GM23248 (cell line): ENCODE measurements around the gene GRHPR. TPM values are rescaled to one million over a fixed set of nuclear protein-coding genes. Genes with fewer than 3 reads are reported as not detected.
"Not testable (repeated sequence)": the region's sequence is repeated elsewhere in the genome, so short reads cannot be mapped to it uniquely, and the experiment has no call there.

Experiments used
- DNase-seq: peaks from one replicate; pipeline ENCODE4 v3.0.0-alpha.2; 2015
- H2AFZ ChIP-seq: fragments of 200-600 bp; sonication (generic); 2 replicates; pipeline ENCODE4 v1.6.1; 2016; ENCODE audit warnings: antibody characterized with exemption
- H3F3A ChIP-seq: fragments of 200-600 bp; sonication (generic); 2 replicates; pipeline ENCODE4 v1.6.1; 2016; ENCODE audit warnings: mild to moderate bottlenecking, antibody characterized with exemption, mixed run types; ENCODE audit not compliant: insufficient read depth
- H3K27ac ChIP-seq: fragments of 200-600 bp; sonication (generic); 2 replicates; pipeline ENCODE4 v1.5.1; 2016; ENCODE audit warnings: mild to moderate bottlenecking
- H3K27me3 ChIP-seq: fragments of 200-600 bp; sonication (generic); replicated peaks from 2 replicates; pipeline ENCODE4 v1.6.1; 2016; ENCODE audit warnings: mild to moderate bottlenecking; ENCODE audit not compliant: insufficient read depth
- H3K36me3 ChIP-seq: fragments of 200-600 bp; sonication (generic); 2 replicates; pipeline ENCODE4 v1.6.1; 2016; ENCODE audit warnings: low read depth, mild to moderate bottlenecking
- H3K4me1 ChIP-seq: fragments of 200-600 bp; sonication (generic); 2 replicates; pipeline ENCODE4 v1.6.1; 2016; ENCODE audit warnings: mild to moderate bottlenecking; ENCODE audit not compliant: insufficient read depth
- H3K4me2 ChIP-seq: fragments of 200-600 bp; sonication (generic); one replicate; pipeline ENCODE4 v1.6.1; 2016; ENCODE audit warnings: mild to moderate bottlenecking; ENCODE audit not compliant: unreplicated experiment
- H3K4me3 ChIP-seq: fragments of 200-600 bp; sonication (generic); 2 replicates; pipeline ENCODE4 v1.5.1; 2016; ENCODE audit warnings: mild to moderate bottlenecking
- H3K79me2 ChIP-seq: fragments of 200-600 bp; sonication (generic); 2 replicates; pipeline ENCODE4 v1.6.1; 2016; ENCODE audit warnings: mild to moderate bottlenecking; ENCODE audit not compliant: insufficient read depth
- H3K9ac ChIP-seq: fragments of 200-600 bp; sonication (generic); 2 replicates; pipeline ENCODE4 v1.6.1; 2016; ENCODE audit warnings: mild to moderate bottlenecking
- H3K9me2 ChIP-seq: fragments of 200-600 bp; sonication (generic); 2 replicates; pipeline ENCODE4 v1.6.1; 2016; ENCODE audit warnings: mixed run types, mild to moderate bottlenecking, moderate library complexity; ENCODE audit not compliant: insufficient read depth
- H3K9me3 ChIP-seq: fragments of 200-600 bp; sonication (generic); one replicate; pipeline ENCODE4 v1.6.1; 2017; ENCODE audit warnings: low read depth
- H4K20me1 ChIP-seq: fragments of 200-600 bp; sonication (generic); 2 replicates; pipeline ENCODE4 v1.6.0; 2016; ENCODE audit not compliant: insufficient read depth
- EZH2 ChIP-seq: fragments of 200-600 bp; sonication (generic); IDR thresholded peaks from 2 replicates; pipeline ENCODE4 v1.6.1; 2018; ENCODE audit warnings: antibody characterized with exemption, mild to moderate bottlenecking; ENCODE audit not compliant: insufficient read depth, poor library complexity, severe bottlenecking
- EZH2phosphoT487 ChIP-seq: fragments of 200-600 bp; sonication (generic); IDR thresholded peaks from 2 replicates; pipeline ENCODE4 v1.6.1; 2018; ENCODE audit warnings: antibody characterized with exemption, moderate library complexity, mild to moderate bottlenecking, low read depth; ENCODE audit not compliant: insufficient read depth
- WGBS, 2 experiments: methylation state at CpG; one replicate each; pipeline ENCODE4 v1.1.6; 2015 to 2017; ENCODE audit warnings: low lambda C conversion rate in 2 of 2, low coverage in 1 of 2; ENCODE audit errors: missing lambda C conversion rate in 2 of 2; 5-methylcytosine and 5-hydroxymethylcytosine counted together
- in situ Hi-C: fragments of 300-500 bp; cut with MboI; formaldehyde crosslinking; loops from 2 replicates; pipeline ENCODE4 v1.15.0; 2020
- polyA plus RNA-seq: library from polyadenylated mRNA; unstranded; fragments of >200 nt; fragmentation: Nextera tagmentation; extraction: Ambion mirVana; gene quantifications from 2 replicates; pipeline ENCODE4 v1.2.1, GENCODE V29; 2016
- total RNA-seq: library from RNA; depleted of rRNA; stranded (reverse); fragments of >200 nt; shearing (Covaris generic); gene quantifications from 2 replicates; pipeline ENCODE4 v1.2.3, GENCODE V29; 2014

GRHPR gene
- total and polyA plus RNA-seq, 2 experiments from 2014 or later = 124 to 146 TPM

- H3K4me1 ChIP-seq = peaks cover 15% of the 10 kb centered on the region; the same call in 1 of the 2 replicates
- H3K9me3 ChIP-seq = no peaks in the 10 kb centered on the region
- no peaks in the 10 kb centered on the region; the same call in 1 of the 2 replicates for H4K20me1 ChIP-seq
- H3K27ac ChIP-seq = no peak overlapping the region
- no peak for DNase-seq
- no peak overlapping the region for H3K9ac ChIP-seq
- H2AFZ ChIP-seq = no peak overlapping the region
- no peak overlapping the region for H3K4me3 ChIP-seq
- WGBS, 2 experiments = 79 to 84% methylated on average over 11 of the region's 11 CpGs
- H3K9me2 ChIP-seq = no peaks in the 10 kb centered on the region
- no peak overlapping the region for H3K4me2 ChIP-seq
- TF ChIP-seq EZH2 (no peak), EZH2phosphoT487 (no peak)
- in situ Hi-C loops = no loop called here
- peaks cover 6% of the 10 kb centered on the region; the same call in 1 of the 2 replicates for H3K36me3 ChIP-seq
- H3F3A ChIP-seq = no peaks in the 10 kb centered on the region
- no peaks in the 10 kb centered on the region for H3K27me3 ChIP-seq
- peaks cover 40% of the 10 kb centered on the region for H3K79me2 ChIP-seq
Measured at GRCh38 chr9:37425298-37425752, 2.8 kb downstream of the GRHPR start.

GRCh38 chr9:37426431-37426830, 3.9 kb downstream of the GRHPR start:
- DNase-seq, in situ Hi-C loops, H3K36me3 ChIP-seq, H2AFZ ChIP-seq, H3K27ac ChIP-seq, H3K9ac ChIP-seq, H3K4me2 ChIP-seq, H3K9me3 ChIP-seq, H3F3A ChIP-seq, H3K9me2 ChIP-seq, H3K4me3 ChIP-seq, H3K27me3 ChIP-seq, H4K20me1 ChIP-seq: not testable (repeated sequence)
- 90% methylated on average over 13 to 15 of the region's 15 CpGs for WGBS, 2 experiments
- peaks cover 40% of the 10 kb centered on the region for H3K79me2 ChIP-seq
- H3K4me1 ChIP-seq = peaks cover 15% of the 10 kb centered on the region; the same call in 1 of the 2 replicates

- Histone ChIP-seq H2AFZ (no peak overlapping the region), H3K36me3 (peaks cover 6% of the 10 kb centered on the region; the same call in 1 of the 2 replicates), H3K4me2 (no peak overlapping the region), H3K9me2 (no peaks in the 10 kb centered on the region), H3K79me2 (peaks cover 40% of the 10 kb centered on the region), H3K27ac (no peak overlapping the region), H3K9me3 (no peaks in the 10 kb centered on the region), H3K27me3 (no peaks in the 10 kb centered on the region), H3K4me1 (peaks cover 15% of the 10 kb centered on the region; the same call in 1 of the 2 replicates), H3K9ac (no peak overlapping the region), H4K20me1 (no peaks in the 10 kb centered on the region; the same call in 1 of the 2 replicates), H3F3A (no peaks in the 10 kb centered on the region), H3K4me3 (no peak overlapping the region)
- WGBS, 2 experiments = 94 to 97% methylated on average over 5 to 6 of the region's 6 CpGs
- no peak for TF ChIP-seq EZH2phosphoT487
- no peak for TF ChIP-seq EZH2
- in situ Hi-C loops = no loop called here
- no peak for DNase-seq
Measured at GRCh38 chr9:37426846-37427245, 4.3 kb downstream of the GRHPR start.

- Histone ChIP-seq H3K9ac (no peak overlapping the region), H4K20me1 (no peaks in the 10 kb centered on the region; the same call in 1 of the 2 replicates), H3K4me1 (peaks cover 10% of the 10 kb centered on the region; the same call in 1 of the 2 replicates), H3K9me3 (no peaks in the 10 kb centered on the region), H3K9me2 (no peaks in the 10 kb centered on the region), H3K27me3 (no peaks in the 10 kb centered on the region), H3K4me3 (no peak overlapping the region), H3K27ac (no peak overlapping the region), H3F3A (no peaks in the 10 kb centered on the region), H3K79me2 (peaks cover 32% of the 10 kb centered on the region), H3K4me2 (no peak overlapping the region), H2AFZ (no peak overlapping the region), H3K36me3 (peaks cover 6% of the 10 kb centered on the region; the same call in 1 of the 2 replicates)
- no peak for DNase-seq
- in situ Hi-C loops = no loop called here
- TF ChIP-seq EZH2 = no peak
- WGBS, 2 experiments = 87 to 88% methylated on average over 14 of the region's 14 CpGs
Measured at GRCh38 chr9:37428345-37428744, 5.8 kb downstream of the GRHPR start.
